Endometrial microvascular endothelial cells (primary cell): ENCODE results near the gene SYNPR. TPM values are rescaled to one million over a fixed set of nuclear protein-coding genes. Genes with fewer than 3 reads are reported as not detected.

Source experiments
- in situ Hi-C: cut with HindIII; loops from 2 replicates; pipeline ENCODE4 v1.10.0; 2017; ENCODE audit warnings: low sequenced_read_pairs, low pct_unique_long_range_greater_than_20kb; ENCODE audit errors: inconsistent ontology term
- total RNA-seq: library from RNA; depleted of rRNA; stranded (reverse); fragments of >200 nt; gene quantifications from one replicate; pipeline ENCODE4 v1.2.3, GENCODE V29; 2015; ENCODE audit errors: inconsistent ontology term

SYNPR gene
- total RNA-seq, 1 donor from 2014 or later: not detected

GRCh38 chr3:63576846-63577245 lies 298.7 kb downstream of the SYNPR start:
- in situ Hi-C loops: no loop called here

- in situ Hi-C loops: no loop called here
These were observed 300.8 kb downstream of the SYNPR start for GRCh38 chr3:63578858-63579257.

- in situ Hi-C loops: no loop called here
These were observed 302.0 kb downstream of the SYNPR start for GRCh38 chr3:63580151-63580550.

GRCh38 chr3:63582943-63583500 lies 304.9 kb downstream of the SYNPR start:
- in situ Hi-C loops: no loop called here

DNA sequence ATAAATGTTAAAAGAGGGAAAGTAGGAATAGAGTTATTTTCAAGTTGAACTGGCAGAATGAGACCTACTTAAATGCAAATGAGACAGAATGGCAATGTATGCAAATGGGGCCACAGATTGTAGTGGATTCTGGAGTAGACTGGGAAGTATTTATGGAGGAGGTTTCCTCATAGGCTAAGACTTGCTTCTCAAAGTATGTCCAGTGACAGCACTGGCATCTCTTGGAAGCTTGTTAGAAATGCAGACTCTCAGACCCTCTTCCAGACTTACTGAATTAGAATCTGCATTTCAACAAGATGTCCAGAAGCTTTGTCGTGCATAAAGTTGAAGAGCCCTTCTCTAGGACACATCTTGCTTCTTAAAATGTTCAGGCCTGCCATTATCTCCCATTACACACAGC lies 306.6 kb downstream of the SYNPR start:
- in situ Hi-C loops: no loop called here

- in situ Hi-C loops: no loop called here
These were observed 307.8 kb downstream of the SYNPR start for GRCh38 chr3:63585927-63586326.

- in situ Hi-C loops: no loop called here
These were observed 310.8 kb downstream of the SYNPR start for GRCh38 chr3:63588895-63589294.

GRCh38 chr3:63593779-63594178 lies 315.7 kb downstream of the SYNPR start:
- in situ Hi-C loops: no loop called here

DNA sequence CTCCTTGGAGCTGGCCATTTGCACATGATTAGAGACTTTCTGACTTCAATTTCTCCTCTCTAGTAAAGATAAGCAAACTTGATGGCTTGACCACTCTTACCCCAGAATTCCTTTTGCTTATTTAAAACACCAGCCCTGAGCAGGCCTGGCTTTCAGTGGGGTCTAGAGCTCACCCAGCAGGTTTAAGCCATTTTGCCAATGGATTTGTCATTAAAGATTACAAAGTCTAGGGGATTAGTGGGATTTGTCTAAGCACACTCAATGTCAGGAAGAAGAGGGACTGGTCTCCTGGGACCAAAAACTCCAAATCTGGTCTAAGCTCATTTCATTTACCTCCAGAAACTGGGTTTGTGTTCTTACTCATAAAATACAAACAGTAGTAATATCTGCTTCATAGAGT lies 317.1 kb downstream of the SYNPR start:
- in situ Hi-C loops: no loop called here

GRCh38 chr3:63597019-63597418 lies 318.9 kb downstream of the SYNPR start:
- in situ Hi-C loops: no loop called here

DNA sequence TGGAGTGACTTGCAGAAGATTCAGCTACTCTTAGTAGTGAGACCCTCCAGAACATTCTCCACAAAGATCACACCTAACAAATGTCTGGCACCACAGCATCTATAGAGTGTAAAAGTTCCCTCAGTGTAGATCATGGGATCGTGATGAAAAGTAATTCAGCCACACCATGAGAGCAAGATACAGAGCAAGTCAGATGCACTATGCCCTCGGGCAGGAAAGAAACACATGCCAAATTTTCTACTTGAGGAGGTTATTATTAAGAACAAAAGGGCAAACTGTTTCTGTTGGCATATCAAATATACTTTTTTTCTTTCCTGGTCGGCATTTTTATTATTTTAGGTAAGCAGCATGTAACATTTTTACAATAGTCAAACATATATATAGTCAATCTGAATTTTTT lies 329.6 kb downstream of the SYNPR start:
- in situ Hi-C loops: no loop called here

GRCh38 chr3:63609408-63609807 lies 331.3 kb downstream of the SYNPR start:
- in situ Hi-C loops: no loop called here

DNA sequence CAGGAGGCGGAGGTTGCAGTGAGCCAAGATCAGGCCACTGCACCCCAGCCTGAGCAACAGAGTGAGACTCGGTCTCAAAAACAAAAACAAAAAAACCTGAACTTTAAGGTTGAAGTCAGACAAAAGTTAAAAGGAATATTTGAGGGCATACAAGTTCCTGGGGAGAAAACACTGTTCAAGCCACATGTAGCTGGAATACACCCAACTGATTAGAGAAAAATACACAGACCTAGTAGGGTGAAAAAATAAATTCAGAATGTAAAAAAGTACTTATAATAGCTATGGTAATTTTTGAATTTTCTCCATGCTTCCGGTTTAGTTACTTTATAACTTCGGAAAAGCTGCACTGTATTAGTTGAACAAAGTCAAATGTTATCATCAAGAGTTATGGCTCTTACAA lies 331.7 kb downstream of the SYNPR start:
- in situ Hi-C loops: no loop called here

DNA sequence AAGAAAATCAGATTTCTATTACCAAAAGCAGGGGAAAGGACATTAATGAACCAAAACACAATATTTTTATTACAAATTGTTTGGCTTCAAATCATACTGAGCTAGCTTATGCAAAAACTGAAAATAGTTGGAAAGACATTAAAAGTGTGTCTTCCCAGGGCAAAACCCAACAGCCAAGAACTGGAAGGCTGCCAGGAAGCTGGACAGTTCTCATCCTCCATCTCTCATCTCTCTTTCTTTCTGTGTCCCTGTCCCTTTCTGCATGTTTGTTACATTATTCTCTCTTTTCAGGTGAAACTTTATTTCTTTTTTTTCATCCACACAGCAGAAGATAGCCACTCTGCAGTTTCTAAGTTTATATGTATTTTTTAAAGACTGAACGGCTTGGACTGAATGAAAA lies 333.3 kb downstream of the SYNPR start:
- in situ Hi-C loops: no loop called here

GRCh38 chr3:63613561-63613960 lies 335.5 kb downstream of the SYNPR start:
- in situ Hi-C loops: no loop called here

DNA sequence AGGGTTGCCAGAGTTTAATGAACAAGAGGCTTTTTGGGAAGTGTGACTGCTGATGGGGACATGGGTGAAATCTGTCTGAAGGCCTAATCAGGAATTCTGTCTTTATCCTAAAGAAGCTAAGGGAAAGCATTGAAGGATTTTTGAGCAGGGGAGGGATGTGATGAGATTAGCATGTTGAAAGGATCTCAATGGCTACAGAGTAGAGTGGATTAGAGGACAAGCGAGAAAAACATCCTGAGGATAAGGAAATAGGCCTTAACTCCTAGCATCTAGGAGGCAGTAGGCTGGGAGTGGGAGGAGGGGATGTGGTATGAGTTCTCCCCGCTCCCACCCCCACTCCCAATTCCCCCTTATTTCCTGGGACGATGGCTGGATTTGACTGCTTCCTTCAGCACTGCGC lies 339.3 kb downstream of the SYNPR start:
- in situ Hi-C loops: no loop called here

DNA sequence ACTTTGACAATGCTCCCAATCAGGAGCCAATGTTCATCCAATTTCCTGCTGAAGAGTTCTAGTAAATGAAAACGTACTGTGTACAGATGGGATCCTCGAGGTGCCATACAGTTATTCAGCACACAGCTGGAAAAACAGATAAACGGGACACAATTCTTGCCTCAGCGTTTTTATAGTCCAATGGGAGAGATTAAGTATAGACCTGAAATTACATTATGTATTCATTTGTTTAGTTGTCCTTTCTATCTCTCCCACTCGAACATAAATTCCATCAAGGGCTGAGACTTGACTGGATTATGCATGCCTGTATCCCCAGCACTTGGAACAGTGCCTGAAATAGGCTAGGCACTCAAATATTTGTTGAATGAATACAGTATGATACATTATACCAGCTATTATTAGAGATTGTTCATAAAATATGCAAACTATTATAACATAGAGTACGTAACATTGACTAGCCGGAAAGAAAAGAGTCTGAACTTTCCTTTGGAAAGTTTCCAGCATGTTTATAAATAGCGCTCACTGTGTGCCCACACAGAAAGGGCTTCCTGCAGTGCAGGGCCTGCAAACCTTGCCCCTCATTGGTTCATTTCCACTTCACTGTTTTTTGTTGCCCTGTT lies 346.9 kb downstream of the SYNPR start:
- in situ Hi-C loops: no loop called here

DNA sequence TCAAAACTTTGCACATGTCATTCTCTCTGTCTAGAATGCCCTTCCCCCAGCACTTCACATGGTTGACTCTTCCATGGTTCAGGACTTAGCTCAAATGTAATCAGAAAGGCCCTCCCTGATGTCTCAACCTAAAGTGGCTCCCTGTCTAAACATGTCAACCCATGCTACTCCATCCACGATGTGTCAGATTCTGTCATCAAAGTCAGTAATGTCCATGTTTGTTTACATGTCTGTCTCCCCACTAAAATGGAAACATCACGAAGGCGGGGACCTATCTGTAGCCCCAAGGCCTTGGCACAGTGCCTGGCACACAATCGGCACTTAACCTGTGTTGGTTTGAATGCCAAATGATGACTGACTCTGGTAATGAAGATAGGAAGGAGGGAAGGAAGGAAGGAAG lies 353.6 kb downstream of the SYNPR start:
- in situ Hi-C loops: no loop called here

DNA sequence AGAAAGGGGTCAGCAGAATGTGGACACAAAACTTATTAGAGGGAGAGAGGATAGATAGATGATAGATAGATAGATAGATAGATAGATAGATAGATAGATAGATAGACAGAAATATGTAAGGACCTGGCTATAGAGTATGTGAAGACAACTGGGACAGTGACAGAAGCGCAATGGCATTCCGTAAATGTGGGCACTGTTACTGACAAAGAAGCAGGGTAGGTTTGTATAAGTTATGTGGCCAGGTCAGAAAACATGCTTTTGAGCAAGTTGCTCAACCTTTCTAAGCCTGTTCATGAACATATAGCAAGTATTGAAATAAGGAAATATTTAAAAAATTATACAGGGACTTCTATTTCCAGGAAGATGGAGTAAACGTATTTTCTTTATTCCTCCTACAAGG lies 357.1 kb downstream of the SYNPR start:
- in situ Hi-C loops: no loop called here

- in situ Hi-C loops: no loop called here
These were observed 361.7 kb downstream of the SYNPR start for GRCh38 chr3:63639806-63640205.

DNA sequence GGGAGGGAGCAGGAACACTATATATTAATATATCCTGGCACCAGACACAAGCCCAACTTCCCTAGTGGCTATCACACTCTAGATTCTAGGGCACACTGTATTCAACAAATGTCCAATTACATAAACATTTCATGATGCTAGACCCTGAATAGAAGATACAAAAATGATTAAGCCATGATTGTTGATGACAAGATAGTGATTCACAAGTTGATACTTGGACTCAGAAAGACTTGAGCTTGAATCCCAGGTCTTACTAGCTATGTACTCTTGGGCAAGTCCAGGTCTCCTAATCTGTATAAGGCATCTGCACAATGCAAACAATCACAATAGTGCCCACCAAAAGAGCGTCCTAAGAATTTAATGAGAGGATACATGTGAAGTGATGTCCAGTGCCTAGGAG lies 364.4 kb downstream of the SYNPR start:
- in situ Hi-C loops: no loop called here
